ENCODE results near the gene SSR2.

- TF ChIP-seq CTCF (conservative IDR thresholded peaks at IDR 0.05; ENCODE audit: low read length) (peak; percentile 63), EZH2phosphoT487 (IDR thresholded peaks at IDR 0.05; ENCODE audit: borderline replicate concordance, low read depth, low read length) (no peak)
Measured at GRCh38 chr1:156053768-156054499, 33.2 kb upstream of the SSR2 start, which contains the start of gene UBQLN4.

Measured in OCI-LY7 (cell line).